HG03103 (cell line): ENCODE measurements around the gene NPIPB2.
"Not testable (repeated sequence)": the region's sequence is repeated elsewhere in the genome, so short reads cannot be mapped to it uniquely, and the experiment has no call there.

Source experiments
- ATAC-seq: cut with Tn5 transposase; IDR thresholded peaks from one replicate; pipeline ENCODE4 v1.9.1; 2021; ENCODE audit warnings: low read depth; ENCODE audit not compliant: unreplicated experiment

Gene NPIPB2

DNA sequence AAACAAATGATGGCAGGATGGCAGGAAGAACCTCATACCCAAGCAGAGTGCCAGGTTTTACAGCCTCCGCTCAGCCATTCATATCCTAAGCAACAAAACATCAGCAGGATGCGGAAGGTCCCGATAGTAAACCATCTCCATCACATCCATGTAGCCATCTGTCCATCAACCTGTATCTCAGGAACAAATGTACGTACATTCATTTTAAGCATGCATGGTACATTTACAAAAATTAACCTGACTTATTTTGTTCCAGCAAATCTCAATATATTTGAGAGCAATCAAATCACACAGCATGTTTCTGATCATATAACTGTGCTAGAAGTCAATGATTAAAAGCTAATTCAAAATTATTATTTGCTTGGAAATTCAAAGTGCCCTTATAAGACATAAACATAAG, at the start of gene NPIPB2:
NPIPB2 (minus strand) TSS at position 101 of the 400 bp plus-strand sequence; CDS start at position 101, 0 bp downstream.
- ATAC-seq: not testable (repeated sequence)

DNA sequence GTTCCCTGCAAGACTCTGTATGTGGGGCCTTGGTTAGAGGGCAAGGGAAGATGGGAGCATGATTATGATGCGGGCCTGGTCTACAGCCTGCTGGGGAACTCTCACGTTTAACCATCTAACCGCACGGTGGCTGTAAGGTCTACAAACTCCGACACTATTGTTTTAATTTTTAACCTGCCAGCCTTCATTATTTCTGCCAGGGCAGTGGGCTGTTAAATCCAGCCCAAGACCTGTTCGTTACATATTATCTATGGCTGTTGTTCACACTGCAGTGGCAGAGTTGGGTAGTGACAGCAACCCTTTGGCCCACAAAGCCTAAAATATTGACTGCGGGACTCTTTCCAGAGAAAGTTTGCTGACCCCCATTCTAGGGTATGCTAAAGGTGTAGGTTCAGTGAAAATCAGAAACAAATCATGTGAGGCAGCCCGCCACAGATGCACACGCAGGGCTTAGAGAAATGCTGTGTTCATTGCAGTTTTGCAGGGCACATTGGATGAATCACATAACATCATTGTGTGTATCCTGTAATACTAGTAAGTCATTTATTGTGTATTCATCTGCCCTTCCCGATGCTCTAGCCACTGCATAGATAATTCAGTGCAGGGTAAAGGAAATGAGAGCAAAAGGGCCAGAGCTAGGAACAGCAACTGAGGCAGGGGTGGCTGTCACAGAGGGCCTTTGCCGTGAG, 49.0 kb upstream of the NPIPB2 start:
- no peak for ATAC-seq

DNA sequence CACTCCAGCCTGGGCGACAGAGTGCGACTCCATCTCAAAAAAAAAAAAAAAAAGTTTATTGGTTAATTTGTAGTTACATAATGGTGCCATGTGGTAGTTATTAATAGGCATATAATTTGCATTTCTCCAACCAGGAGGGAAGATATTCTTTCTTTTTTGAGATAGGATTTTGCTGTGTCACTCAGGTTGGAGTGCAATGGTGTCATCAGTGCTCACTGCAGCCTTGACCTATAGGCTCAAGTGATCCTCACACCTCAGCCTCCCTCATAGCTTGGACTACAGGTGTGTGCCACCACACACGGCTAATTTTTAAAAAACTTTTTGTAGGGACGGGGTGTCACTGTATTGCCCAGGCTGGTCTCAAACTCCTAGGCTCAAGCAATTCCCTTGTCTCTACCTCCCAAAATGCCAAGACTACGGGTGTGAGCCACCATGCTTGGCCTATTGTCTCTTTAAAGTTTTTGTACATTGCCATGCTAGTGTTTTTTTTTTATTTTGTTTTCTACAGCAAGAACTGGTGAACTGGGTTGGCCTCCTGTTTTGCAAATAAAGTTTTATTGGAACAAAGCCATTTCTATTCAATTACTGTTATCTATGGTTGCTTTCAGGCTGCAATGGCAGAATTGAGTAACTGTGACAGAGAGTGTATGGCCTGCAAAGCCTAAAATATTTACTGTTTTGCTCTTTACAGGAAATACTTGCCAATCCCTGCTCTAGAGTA, 46.6 kb upstream of the NPIPB2 start:
- no peak for ATAC-seq

DNA sequence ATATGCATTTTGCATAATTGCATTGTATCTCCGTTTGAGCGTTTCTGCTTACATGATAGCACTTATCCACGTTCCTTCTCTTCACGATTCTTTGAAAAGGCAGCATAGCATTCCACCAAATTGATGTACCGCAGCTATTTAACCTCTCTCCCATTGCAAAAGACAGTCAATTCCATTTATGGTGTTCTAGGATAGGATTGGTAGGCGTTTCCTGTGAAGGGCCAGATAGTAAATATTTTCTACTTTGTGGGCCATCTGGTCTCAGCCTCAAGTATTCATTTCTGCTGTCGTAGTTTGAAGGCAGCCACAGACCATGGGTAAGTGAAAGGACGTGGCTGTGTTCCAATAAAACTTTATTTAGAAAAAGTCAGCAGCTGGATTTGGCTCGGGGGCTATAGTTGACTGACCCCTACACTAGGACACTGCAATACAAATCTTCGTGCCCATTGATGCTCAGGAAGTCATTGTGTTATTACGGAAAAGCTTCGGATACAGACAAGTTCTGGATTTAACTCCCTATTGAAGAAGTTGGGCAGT, 44.7 kb upstream of the NPIPB2 start:
- no peak for ATAC-seq

DNA sequence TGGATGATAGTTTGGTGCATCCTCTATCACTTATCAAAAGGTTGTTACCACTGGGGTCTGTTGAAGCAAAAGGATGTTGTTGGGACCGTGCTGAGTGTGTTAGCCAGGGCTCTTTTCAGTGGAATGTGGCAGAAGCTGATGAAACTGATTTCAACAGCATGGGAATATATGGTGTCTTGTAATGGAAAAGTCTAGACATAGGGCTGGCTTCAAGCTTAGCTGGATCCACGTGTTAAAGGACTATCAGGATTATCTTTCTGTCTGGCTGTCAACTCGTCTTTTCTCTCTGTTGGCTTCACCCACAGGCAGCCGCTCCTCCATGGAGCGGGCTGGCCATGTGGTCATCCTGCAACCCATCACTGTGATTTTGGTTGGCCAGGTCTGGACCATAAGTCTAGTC, 43.4 kb upstream of the NPIPB2 start:
- ATAC-seq: no peak

DNA sequence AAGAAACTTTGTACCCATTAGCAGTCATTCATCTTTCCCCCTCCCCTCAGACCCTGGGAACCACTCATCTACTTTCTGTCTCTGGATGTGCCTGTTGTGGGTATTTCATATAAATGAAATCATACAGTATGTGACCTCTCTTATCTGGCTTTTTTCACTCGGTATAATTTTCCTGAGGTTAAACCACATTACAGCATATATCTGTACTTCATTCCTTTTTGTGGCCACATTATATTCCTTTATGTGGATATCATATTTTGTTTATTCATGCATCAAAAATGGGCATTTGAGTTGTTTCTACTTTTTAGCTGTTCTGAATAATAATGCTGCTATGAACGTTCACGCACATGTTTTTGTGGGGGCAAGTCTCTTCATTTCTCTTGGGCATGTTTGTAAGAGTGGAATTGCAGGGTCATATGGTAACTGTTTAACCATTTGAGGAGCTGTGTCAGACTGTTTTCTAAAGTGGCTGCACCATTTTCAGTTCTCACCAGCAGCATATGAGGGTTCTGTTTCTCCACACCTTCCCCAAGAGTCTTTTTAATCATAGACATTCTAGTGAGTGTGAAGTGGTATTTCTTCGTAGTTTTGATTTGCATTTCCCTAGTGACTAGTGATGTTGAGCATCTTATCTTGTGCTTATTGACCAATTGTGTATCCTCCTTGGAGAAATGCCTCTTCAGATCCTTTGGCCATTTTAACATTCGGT, 38.4 kb upstream of the NPIPB2 start:
- peak; percentile 40 for ATAC-seq

DNA sequence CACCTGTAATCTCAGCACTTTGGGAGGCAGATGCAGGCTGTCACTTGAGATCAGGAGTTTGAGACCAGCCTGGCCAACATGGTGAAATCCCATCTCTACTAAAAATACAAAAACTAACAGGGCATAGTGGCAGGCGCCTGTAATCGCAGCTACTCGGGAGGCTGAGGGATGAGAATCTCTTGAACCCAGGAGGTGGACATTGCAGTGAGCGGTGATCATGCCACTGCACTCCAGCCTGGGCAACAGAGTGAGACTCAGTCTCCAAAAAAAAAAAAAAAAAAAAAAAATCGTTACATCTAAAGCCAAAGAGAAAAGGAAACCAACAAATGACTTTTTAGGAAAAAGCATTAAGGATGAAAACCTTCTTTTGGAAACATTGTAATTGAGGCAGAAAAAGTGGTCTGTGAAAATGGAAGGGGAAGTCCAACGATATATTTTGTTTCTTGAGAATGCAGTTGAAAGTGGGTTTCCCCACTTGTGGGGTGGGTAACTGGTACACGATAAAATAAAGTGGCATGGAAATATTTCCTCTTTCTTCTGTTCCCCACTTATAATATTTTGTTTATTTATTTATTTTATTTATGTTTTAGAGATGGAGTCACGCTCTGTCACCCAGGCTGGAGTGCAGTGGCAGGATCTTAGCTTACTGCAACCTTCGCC, 37.3 kb upstream of the NPIPB2 start:
- no peak for ATAC-seq

DNA sequence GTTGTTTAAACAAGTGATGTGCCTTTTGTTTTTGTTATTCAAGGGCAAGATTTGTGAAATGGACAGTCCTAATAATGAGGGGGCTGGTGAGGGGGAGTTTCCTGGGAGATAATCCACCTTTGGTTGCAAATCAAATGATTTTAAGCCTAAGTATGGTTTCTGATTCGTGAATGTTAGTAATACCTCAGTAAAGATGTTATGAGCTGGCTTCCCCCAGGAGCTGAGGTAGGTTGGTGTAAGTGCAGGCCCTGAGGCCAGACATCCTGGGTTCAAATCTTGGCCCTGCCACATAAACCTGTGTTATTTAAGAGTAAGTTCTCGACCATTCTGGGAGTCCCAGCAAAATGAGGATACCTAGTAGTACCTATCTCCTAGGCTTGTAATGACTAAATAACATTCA, 36.2 kb upstream of the NPIPB2 start:
- no peak for ATAC-seq

DNA sequence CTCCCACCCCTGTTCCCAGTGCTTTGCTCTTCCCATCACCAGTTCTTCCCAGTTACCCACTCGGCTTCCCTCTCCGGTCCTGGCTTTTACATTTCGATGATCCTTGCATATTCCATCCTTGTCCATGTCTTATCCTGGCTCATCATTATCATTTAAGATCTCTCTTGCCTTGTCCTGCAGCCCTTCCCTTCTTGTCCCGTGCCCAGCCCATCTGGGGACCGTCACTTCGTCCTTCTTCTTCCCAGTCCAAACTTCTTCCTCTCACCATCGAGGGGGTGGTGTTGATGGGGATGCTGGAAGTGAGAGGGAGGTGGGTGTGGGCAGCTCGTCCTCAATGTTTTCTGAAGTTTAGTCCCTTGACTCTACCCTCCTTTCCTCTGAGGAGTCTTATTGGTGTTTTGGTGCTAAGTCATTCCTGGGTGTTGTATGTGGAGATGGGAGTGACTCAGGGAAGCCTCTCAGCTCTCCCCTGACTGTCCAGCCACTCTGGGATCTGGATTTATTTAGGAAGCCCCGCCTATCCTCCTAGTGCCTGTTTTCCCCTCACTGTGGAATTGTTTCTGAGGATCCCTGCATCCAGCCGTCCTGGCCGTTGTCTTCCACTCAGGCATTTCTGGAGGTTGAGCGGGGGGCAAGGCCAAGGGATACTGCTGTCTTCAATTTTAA, 35.7 kb upstream of the NPIPB2 start:
- ATAC-seq: no peak

DNA sequence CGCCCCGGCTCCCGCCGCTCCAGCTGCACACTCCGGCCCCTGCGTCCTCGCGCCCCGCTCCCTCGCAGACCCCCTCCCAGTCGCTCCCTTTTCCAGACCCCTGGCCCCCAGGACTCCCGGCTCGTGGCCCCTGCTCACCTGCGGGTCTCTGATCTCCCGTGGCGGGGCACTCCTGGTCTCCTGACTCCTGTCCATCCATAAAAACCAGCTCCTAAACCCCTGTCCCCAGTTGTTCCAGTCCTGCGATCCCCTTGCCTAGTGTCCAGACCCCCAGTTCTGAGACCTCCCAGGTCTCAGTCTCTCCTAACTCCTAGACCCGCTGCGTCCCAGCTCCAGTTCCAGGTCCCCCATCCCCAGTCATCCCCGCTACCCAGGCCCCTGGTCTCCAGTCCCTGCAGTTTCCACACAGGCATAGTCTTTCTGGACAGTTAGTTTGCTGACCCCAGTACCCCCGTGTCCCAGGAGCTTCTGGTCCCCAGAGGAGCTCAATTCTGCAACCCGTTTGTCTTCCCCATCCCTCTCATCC, 35.1 kb upstream of the NPIPB2 start:
- ATAC-seq: no peak

DNA sequence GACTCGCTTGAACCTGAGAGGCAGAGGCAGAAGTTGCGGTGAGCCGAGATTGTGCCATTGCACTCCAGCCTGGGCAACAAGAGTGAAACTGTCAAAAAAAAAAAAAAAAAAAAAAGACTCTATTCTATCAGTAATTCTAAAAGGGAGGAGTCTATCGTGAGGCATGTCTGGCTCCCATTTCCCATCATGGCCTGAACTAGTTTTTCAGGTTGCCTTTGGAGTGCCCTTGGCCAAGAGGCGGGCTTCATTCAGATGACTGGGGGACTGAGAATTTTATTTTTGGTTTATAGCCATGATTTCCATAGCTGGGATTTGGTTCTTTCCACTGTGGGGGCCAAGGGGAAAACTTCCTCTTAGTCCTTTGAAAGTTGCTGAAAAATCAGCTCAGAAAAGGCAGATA, 31.2 kb upstream of the NPIPB2 start:
- ATAC-seq: no peak

DNA sequence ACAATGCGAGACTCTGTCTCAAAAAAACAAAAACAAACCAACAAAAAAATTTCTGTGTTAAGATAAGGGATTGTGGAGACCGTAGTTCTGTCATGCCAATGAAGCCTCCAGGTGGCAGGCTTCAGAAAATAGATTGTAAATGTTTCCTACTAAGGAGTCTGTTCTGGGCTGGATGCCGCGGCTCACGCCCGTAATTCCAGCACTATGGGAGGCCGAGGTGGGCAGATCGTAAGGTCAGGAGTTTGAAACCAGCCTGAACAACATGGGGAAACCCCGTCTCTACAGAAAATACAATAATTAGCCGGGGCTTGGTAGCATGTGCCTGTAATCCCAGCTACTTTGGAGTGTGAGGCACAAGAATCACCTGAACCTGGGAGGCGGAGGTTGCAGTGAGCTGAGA, 30.3 kb upstream of the NPIPB2 start:
- ATAC-seq: no peak

DNA sequence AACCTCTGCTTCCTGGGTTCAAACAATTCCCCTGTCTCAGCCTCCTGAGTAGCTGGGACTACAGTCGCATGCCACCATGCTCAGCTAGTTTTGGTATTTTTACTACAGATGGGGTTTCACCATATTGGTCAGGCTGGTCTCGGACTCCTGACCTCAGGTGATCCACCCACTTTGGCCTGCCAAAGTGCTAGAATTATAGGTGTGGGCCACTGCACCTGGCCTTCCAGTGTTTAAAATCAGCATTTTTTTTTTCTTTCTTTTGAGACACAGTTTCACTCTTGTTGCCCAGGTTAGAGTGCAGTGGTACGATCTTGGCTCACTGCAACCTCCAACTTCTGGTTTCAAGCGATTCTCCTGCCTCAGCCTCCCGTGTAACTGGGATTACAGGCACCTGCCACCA, 28.4 kb upstream of the NPIPB2 start:
- not testable (repeated sequence) for ATAC-seq

DNA sequence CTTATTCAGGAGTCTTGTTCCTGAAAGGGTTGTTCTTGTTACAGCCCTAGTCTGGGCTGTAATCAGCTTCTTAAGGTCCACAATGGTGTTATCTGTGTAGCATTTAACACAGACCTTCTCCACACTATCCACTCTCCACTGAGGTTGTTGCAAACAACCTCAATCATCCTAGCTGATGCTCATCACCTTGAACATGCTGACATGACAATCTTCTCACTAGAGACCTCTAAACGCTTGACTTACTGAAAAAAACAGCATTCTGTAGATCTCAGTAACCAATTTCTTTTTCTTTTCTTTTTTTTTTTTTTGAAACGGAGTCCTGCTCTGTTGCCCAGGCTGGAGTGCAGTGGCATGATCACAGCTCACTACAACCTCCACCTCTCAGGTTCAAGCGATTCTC, 26.7 kb upstream of the NPIPB2 start:
- no peak for ATAC-seq

DNA sequence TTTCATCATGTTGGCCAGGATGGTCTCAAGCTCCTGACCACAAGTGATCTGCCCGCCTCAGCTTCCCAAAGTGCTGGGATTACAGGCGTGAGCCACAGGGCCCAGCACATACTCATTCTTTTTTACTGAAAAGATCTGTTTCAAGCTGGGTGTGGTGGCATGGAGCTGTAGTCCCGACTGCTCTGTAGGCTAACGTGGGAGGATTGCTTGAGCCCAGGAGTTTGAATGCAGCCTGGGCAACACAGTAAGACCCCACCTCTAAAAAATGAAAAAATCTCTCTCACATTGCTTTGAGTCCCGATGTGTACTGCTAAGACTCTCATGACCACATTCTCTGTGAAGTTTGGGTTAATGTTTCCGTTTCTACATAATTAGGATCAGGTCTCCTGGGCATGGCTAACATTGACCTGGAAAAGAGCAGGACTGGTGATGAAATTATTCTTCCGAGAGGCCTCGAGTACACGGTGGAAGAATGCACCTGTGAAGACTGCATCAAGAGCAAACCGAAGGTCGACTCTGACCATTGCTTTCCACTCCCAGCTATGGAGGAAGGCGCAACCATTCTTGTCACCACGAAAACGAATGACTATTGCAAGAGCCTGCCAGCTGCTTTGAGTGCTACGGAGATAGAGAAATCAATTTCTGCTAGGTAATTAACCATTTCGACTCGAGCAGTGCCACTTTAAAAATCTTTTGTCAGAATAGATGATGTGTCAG, 25.5 kb upstream of the NPIPB2 start:
- no peak for ATAC-seq

DNA sequence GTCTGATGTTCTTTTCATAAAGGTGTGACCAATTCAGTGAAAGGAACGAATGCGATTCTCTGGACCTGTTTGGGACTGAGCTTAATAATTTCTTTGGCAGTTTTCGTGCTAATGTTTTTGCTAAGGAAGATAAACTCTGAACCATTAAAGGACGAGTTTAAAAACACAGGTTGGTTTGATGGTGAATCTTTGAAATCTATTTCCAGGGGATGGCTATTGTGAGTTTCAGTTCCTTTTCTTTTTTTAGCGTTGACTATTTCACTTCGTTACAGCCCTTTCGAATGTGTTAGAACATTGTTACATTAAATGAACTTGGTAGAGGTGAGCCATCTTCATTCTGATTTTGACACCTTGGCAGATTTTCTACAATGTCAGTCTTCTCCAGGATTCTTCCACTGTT, 24.3 kb upstream of the NPIPB2 start:
- no peak for ATAC-seq

DNA sequence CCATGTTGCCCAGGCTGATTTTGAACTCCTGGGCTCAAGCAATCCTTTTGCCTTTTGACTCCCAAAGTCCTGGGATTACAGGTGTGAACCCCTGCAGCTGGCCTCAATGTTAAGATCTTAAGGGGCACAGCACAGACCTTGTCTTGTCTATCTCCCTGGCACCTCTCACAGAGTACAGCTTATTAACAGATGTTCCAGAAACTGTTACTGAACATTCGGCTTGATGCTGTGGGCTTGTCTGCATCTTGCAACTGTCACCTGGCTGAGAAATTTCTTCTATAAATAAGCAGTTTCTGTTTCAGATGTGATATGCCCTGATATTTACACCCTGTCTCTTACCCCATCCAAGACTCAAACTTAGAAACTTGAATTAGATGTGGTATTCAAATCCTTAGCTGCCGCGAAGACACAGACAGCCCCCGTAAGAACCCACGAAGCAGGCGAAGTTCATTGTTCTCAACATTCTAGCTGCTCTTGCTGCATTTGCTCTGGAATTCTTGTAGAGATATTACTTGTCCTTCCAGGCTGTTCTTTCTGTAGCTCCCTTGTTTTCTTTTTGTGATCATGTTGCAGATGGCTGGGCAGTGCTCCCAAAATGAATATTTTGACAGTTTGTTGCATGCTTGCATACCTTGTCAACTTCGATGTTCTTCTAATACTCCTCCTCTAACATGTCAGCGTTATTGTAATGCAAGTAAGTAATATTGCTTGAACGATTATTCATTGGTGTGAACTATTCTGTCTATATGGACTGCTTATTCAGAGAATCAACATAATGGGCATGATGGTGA, 23.1 kb upstream of the NPIPB2 start, which contains the start of gene TNFRSF17:
TNFRSF17 (plus strand) TSS at position 450 of the 791 bp plus-strand sequence; CDS start at position 565, 115 bp downstream.
- ATAC-seq: peak; percentile 63

DNA sequence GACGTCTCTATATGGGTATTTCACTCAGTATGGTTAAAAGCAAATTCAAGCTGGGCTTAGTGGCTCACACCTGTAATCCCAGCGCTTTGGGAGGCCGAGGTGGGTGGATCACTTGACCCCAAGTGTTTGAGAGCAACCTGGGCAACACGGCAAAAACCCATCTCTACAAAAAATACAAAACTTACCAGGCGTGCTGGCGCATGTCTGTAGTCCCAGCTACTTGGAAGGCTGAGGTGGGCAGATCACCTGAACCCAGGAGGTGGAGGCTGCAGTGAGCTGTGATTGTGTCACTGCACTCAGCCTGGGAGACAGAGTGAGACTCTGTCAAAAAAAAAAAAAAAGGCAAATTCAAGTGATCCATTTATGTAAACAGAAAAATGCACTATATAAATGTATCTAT, 21.9 kb upstream of the NPIPB2 start:
- ATAC-seq: no peak

DNA sequence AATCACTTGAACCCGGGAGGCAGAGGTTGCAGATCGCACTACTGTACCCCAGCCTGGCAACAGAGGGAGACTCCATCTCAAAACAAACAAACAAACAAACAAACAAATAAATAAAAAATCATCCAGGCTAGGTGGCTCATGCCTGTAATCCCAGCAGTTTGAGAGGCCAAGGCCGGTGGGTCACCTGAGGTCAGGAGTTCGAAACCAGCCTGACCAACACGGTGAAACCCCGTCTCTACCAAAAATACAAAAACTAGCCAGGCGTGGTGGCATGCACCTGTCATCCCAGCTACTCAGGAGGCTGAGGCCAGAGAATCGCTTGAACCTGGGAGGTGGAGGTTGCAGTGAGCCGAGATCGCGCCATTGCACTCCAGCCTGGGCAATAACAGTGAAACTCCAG, 21.1 kb upstream of the NPIPB2 start:
- not testable (repeated sequence) for ATAC-seq
